NCI-H524 treated with DMSO at 0.1 percent for 48 hours (cell line): ENCODE measurements around the gene ARID5B.
"Not testable (repeated sequence)": the region's sequence is repeated elsewhere in the genome, so short reads cannot be mapped to it uniquely, and the experiment has no call there.

Experiments used
- DNase-seq: peaks from one replicate; lab custom pipeline; 2025; lab: John Stamatoyannopoulos, UW

The ARID5B gene

DNA sequence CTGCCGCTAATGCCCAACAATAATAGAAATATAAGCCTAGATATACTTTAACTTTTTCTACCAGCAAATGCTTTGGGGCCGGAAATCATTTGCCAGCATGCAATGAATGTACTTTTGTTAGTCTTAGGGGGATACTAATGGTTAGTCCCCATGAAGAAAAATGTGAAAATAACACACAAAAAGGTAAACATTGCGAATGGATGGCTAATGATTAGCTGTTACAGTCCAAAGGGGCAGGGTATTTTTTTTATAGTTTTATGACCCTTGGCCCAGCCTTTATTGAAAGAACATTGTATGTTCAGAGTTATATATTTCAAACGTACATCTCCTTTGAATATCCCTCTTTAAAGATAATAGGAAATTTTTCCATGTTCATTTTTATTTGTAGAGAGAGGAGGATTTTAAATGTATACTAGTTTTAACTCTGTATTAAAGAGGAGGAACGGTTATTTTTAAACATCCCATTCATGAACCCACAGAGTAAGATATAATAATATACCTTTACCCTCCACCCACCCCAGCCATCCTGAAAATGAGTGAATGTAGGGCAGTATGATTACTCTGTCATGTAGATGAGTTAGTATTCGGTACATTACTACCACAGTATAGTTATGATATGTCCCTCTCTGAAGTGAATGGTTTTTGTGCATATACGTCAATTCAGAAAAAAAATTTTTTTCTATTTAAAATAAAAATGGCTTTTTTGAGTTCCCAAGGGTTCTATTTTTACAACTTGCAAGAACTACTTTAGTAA, 63.6 kb downstream of the ARID5B start:
- DNase-seq: no peak

DNA sequence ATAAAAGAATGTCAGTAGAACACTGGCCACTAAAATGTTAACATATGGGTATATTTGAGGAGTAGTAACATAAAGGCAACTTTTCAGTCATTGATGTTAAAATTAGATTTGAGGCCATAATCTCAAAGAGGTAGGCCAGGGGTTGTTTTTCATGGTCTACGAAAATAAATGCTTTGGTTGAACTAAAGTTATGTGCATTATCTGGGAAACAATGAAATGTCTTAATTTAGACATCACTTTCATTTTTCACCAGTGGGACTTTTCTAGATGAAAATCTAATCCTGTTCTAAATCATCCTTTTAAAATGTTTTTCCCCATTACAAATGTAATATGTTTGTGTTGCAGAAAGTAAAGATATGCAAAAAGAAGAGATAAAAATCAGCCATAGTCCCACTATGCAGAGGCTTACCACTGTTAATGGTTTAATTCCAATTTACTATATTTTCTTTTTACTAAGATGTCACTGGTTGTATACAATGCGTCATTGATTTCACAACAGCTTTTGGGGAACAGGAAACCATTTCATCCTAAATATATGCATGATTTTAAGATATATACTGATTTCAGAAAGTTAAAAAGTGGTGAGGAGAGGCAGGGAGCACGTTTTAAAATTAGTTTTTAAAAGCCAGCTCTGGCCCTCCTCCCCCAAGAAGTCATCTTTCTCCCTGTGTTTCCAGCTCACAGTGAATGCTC, 64.3 kb downstream of the ARID5B start:
- DNase-seq: no peak

DNA sequence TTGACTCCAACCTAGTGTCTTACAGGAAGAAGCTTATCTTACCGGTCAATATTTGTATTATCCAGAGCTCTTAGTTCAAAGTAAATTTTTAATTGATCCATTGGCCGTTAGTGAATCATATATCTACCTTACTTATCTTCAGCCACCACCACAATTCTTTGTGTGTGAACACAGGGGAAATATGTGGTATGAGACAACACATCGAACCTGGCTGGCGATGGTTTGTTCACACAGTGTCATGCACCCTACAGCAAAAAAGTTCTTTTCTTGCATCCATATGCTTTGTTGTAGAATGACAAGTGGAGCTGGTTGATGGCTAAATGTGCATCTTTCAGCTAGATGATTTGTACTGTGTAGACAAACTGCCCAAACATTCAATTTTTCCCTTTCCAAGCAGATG, 65.8 kb downstream of the ARID5B start:
- DNase-seq: no peak

DNA sequence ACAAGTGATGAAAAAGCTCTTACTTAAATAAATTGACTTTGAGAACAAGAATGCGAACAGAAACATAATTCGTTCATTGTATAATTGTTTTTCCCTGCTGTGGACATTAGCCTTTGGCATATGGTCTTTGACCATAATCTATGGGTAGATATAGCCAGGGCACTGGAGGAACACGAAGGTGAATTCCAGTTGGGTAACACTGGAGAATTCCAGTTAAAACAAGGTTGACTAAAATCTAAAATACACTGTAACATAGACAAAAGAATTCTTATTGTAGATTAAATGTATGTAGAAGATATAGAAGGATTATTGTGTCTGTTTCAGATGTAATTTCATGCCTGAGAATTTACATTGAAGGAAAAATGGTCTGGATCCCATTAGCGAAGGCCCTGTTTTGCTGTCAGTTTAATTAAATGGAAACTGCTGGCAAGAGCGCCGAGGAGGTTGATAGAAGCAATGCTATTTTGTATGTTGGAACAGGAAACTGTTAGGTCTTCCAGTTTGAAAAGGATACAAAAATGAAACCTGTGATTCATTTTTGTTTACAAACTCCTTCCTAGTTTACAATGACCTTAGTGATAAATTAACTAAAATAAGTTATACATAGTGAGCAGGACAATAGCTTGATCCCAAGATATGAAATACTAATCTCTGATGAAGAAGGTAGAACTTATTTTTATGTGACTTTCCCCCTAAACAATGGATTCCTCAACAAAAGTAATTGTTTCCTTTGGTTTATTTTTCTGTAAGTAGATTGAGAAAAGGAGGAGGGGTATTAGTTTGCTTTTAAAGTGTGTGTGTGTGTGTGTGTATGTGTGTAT, 68.9 kb downstream of the ARID5B start:
- DNase-seq: no peak

DNA sequence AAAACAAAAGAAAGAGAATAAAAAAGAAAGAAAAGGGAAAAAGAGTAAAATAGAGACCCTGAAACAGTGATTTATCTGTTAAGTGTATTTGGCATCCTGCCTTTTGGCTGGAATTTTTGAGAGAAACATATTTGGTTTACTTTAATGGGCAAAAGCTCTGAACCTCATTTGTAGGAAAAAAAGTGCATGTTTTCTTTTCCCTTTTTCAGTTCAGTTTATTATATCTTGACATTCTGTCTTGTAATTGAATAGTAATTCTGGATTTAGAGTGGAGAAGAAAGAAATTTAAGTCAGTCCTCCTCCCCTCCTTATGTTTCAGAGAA, 69.5 kb downstream of the ARID5B start:
- no peak for DNase-seq

DNA sequence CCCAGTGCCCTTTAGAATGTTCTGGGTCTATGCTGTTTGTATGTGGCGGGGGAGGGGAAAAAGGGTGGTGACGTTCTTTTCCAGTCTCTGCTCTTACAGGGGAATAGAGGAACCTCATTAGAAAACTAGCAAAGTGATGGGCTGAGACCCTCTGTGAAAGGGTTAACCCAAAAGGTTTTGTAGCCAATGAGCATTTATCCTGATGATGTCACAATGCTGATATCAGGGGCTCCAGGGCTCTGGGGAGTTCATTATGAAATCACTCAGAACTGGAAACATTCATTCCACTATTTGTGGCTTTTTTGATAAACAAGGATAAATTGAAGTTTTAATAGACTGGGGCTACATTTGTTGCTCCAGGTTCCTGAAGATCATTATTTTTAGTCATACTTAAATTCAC, 71.7 kb downstream of the ARID5B start:
- DNase-seq: no peak

DNA sequence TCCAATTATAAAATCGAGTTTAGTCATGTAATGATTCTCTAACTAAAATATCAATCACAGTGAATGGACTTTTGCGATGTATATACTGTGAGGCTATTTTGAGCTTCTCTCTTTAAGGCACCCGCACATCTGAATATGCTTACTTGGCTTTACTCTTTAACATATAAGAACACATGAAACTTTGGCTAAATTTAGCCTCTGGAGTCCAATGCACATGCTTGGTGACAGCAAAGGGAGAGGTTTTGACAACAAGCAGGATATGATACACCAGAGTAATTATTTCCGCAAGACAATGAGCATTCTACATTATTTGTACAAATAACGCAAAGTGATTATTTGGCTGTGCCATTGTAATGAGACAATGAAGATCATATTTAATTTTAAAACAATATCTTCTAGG, 72.4 kb downstream of the ARID5B start:
- no peak for DNase-seq

DNA sequence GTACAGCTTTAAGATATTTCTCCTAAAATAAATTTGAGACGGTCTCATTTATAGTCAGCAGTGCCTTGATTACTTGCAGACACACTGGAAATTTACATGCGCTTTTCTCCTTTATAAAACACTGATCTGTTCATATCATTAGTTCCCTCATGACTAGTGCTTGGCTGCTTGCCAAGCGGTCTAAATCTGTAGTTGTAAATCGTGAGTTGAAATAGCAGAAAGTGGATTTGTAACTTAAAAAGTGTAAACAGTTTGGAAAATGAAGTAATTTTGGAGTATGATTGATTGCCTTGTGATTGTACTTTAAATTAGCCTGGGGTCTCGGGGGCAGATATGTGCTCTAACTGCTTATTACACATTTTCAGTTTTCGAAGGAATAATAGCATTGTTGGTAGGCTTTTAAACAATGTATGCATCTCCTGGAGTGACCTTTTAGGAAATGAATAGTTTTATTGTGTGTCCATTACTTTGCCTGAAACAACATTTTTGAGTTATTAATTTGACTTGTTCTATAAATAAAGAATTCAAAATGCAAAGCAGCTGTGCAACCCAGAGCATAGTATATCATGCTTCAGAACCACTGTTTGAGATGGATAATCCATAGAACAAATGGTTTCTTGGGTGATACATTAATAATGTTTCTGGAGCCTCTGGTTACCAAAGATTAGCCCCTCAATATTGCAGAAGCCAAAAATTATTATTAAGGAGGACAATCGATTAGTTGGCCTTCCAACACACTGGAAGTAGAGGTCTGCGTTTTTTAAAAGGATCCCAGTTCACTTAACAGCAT, 73.3 kb downstream of the ARID5B start:
- DNase-seq: no peak

DNA sequence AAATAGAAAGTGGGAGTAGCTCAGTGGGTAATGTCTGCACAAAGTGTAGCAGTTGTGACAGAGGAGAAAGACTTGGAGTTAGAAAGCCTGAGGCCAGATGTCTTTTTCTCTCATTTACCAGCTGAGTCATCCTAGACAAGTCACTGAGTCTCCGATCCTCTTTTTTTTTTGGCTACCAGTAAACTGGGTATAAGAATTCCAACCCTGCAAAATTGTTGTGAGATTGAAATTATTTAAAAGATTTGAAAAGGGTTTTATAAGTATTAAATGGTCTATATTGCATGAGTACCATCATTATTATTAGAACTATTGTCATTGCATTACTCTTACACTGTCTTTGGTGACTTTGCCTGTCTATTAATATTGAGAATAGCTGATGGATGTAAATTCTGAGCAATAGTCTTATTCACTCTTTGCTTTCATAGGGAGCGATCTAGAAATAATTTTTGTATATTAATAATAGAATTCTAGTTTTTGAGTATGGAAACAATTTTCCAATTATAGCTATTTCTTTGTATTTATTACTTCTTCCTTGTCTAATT, 74.0 kb downstream of the ARID5B start:
- no peak for DNase-seq

DNA sequence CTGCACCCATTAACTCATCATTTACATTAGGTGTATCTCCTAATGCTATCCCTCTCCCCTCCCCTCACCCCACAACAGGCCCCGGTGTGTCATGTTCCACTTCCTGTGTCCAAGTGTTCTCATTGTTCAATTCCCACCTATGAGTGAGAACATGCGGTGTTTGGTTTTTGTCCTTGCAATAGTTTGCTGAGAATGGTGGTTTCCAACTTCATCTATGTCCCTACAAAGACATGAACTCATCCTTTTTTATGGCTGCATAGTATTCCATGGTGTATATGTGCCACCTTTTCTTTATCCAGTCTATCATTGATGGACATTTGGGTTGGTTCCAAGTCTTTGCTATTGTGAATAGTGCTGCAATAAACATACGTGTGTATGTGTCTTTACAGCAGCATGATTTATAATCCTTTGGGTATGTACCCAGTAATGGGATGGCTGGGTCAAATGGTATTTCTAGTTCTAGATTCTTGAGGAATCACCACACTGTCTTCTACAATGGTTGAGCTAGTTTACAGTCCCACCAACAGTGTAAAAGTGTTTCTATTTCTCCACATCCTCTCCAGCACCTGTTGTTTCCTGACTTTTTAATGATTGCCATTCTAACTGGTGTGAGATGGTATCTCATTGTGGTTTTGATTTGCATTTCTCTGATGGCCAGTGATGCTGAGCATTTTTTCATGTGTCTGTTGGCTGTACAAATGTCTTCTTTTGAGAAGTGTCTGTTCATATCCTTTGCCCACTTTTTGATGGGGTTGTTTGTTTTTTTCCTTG, 75.6 kb downstream of the ARID5B start:
- not testable (repeated sequence) for DNase-seq

DNA sequence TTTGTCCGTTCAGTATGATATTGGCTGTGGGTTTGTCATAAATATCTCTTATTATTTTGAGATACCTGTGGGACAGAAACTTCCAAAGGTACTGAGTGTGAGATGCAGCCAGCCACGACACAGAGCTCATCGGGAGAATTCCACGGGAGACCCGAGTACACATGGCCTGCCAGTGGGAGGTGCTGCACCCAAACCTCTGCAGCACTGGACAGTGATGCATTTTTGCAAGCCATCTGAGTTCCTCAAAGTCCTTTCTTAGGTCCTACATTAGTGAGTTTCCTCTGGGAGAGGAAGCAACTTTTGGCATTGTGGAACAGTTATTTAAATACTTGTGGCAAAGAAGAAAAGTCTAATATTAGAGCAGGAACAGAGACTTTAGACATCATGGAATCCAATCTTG, 77.5 kb downstream of the ARID5B start:
- DNase-seq: no peak

DNA sequence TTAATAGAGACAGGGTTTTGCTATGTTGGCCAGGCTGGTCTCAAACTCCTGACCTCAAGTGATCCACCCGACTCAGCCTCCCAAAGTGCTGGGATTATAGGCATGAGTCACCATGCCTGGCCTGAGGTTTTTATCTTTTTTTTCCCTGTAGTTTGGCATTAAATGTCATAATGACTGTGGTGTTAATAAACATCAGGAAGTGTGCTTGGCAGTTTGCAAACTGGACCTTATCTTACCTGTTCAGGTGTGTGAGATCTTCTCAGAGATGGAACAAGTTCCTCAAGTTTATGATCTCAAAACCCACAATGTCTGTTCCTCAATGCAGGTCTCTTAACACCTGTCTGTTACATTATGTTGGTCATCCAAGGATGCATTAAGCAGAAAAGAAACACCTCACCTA, 80.0 kb downstream of the ARID5B start:
- DNase-seq: no peak

DNA sequence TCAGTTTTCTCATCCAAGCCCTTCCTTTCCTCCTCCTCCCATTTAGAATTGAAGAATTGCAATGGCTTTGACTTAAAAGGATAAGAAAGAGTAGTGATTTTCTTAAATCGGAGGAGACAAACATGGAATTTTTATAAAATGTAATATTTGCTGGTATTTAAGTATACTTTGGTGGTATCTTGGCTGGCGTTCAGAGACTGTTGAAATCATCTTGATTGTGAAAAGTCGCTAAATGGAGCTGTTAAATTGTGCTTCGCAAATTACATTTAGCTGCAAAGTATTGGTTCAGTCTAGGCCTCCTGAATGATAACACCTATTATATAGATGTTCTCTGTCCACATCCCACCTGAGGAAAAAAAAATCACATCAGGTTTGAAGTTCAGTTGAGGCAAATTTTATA, 81.8 kb downstream of the ARID5B start:
- DNase-seq: no peak

DNA sequence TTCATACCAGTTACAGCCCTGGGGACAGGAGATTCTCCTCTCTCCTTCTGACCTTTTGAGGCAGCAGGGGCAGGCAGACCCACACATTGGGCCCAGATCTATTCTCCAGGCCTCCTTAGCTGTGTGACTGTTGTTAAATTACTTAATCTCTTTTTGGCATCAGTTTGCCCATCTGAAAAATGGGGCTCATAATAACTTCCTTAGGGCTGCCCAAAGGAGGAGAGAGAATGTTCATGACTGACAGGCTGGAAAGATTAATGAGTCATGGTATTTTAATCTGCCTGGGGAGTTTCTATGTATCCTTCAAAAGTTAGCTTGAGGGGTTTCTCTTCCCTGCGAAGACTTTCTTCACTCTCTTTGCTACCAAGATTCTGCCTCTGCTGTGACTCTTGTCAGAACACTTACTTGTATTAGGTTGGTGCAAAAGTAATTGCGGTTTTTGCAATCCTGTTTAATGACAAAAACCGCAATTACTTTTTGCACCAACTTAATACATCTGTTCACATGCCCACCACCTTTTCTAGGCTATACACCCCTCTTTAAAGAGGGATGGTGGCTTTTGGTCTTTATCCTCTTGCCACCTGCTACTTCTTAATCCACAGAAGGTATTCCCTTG, 83.4 kb downstream of the ARID5B start:
- no peak for DNase-seq

DNA sequence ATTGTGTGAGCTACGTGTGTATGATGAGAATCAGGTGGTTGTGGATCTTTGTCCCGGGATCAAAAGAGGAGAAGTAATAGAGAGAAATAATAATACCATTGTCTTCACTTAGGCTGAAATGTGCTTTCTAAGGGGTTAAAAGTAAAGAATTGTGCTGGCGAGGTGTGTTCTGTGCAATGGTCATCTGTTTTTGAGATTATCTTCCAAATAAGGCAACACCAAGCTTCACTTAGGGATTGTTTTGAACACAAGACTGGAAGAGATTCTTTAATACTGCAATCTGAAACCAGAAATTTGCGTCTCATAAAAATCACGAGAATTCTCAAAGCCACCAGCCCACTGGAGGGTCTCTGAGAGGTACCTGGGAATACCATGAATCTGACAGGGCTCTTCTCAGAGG, 84.2 kb downstream of the ARID5B start:
- no peak for DNase-seq

DNA sequence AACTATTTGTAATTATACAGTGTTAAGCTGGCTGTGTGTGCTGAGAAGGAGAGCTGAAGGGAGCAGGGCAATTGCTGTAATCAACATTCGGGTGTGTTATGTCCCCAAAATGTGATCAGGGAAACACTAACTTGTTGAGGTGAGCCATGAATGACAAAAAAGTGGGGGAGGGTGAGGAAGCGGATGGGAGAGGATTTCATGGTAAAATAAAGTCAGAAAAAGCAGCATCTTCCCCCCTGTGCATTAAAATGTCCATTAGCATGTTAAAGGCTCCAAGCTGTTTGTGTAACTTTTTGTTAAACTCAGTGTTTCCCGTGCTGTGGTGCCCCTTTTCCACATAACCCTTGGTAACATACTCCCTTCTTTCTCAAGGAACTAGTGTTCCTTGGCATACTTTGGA, 84.9 kb downstream of the ARID5B start:
- DNase-seq: no peak

DNA sequence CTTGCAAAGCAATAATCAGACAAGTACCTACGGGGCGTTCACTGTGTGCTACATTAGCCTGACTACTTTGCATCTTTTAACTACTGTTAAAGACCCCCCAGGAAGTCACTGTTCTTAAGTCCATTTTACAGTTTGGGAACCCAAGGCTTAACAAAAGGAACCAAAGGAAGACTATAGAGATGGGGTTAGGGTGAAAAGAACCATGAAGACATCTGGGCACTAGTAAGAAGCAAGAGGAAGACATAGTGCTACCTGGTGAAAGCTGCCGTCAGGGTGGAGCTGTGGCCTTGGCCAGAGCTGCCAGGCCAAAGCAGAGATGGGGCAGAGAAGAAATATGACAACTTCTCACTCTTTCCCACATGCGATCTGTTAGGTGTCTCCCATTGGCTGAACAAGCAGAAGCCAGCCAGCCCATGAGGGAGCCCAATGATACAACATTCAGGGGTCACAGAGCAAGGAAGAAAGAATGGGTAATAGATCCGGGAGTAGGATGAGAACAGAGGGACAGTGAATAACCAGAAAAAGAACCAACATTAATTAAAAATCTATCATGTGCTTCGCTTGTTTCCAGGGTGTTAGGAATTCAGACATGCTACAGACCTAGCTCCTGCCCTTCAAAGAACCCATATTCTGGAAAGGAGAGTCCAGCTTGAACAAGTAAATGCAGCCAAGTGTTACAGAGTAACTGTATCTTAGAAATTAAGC, 85.4 kb downstream of the ARID5B start:
- no peak for DNase-seq

DNA sequence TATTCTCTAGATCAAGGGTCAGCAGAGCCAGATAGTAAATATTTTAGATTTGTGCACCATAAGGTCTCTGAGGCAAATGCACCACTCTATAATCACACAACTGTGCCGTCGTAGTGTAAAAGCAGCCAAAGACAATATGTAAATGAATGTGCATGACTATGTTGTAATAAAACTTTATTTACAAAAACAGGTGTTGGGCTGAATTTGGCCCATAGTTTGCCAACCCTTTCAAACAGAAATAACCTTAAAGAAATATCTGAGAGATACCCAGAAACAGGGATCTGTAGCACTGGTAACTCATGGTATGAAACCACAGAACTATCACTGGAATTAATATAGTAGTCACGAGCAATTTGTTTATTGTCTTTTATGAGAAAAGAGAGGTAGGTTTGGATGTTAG, 86.0 kb downstream of the ARID5B start:
- no peak for DNase-seq

DNA sequence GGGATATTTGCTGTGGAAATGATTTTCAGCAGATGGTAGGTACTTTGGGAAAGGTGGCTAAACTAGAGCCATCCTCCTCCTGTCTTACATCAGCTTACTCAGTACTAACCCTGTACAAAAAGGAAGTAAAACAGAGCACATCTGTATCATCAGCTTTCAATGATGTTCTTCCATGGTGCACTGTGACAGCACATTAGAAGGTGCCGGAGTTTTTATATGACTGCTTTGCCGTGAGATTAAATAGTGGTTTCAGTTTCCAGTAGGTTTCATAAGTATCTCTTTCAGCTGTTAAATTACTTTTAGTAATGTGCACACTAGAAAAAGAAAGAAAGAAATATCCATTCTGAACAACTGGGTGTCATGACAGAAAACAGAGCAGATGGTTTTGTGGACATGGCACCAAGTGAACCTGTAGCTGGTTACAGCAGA, 86.5 kb downstream of the ARID5B start:
- no peak for DNase-seq
